NCI-H774 (cell line): ENCODE results near the gene CSAG2.

Experiments
- DNase-seq: peaks from one replicate; lab custom pipeline; 2025; lab: John Stamatoyannopoulos, UW

CSAG2 gene

GRCh38 chrX:152663086-152663485 lies 46.0 kb downstream of the CSAG2 start:
- DNase-seq: no peak

- DNase-seq: no peak
These were observed 50.8 kb downstream of the CSAG2 start for GRCh38 chrX:152658302-152658701.
